Osteocyte (in vitro differentiated cells): ENCODE measurements around the gene FOXL3. TPM values are rescaled to one million over a fixed set of nuclear protein-coding genes. Genes with fewer than 3 reads are reported as not detected.

Experiments
- DNase-seq: peaks from one replicate; pipeline ENCODE4 v3.0.0; 2021; ENCODE audit warnings: mixed read lengths; ENCODE audit not compliant: unreplicated experiment; ENCODE audit errors: extremely low spot score
- H3K27ac Mint-ChIP-seq: one replicate; pipeline ENCODE4 v1.8.0; 2021; ENCODE audit warnings: mild to moderate bottlenecking, mixed read lengths; ENCODE audit not compliant: unreplicated experiment
- H3K27me3 Mint-ChIP-seq: one replicate; pipeline ENCODE4 v1.8.0; 2021; ENCODE audit warnings: mixed read lengths; ENCODE audit not compliant: unreplicated experiment
- H3K36me3 Mint-ChIP-seq: one replicate; pipeline ENCODE4 v1.8.0; 2021; ENCODE audit warnings: mixed read lengths; ENCODE audit not compliant: unreplicated experiment
- H3K4me1 Mint-ChIP-seq: one replicate; pipeline ENCODE4 v1.8.0; 2021; ENCODE audit warnings: mixed read lengths; ENCODE audit not compliant: unreplicated experiment
- H3K4me3 Mint-ChIP-seq: one replicate; pipeline ENCODE4 v1.8.0; 2021; ENCODE audit warnings: mild to moderate bottlenecking, moderate library complexity, mixed read lengths; ENCODE audit not compliant: unreplicated experiment
- H3K9me3 Mint-ChIP-seq: one replicate; pipeline ENCODE4 v1.8.0; 2021; ENCODE audit warnings: mixed read lengths; ENCODE audit not compliant: unreplicated experiment
- CTCF ChIP-seq: fragments of 200-600 bp; sonication (generic); IDR thresholded peaks from 2 replicates; pipeline ENCODE4 v1.5.0; 2021; ENCODE audit warnings: antibody characterized with exemption, mild to moderate bottlenecking, moderate library complexity
- total RNA-seq: library from RNA; stranded (reverse); gene quantifications from 2 replicates; pipeline ENCODE4 v1.2.1, GENCODE V29; 2021

Gene FOXL3
- total RNA-seq, 1 donor from 2014 or later: not detected

- Mint-ChIP-seq H3K4me3 (no peak overlapping the region), H3K9me3 (no peaks in the 10 kb centered on the region), H3K4me1 (peaks cover 1% of the 10 kb centered on the region), H3K27ac (no peak overlapping the region), H3K36me3 (peaks cover 43% of the 10 kb centered on the region), H3K27me3 (no peaks in the 10 kb centered on the region)
- TF ChIP-seq CTCF: no peak
- DNase-seq: no peak
Measured at GRCh38 chr7:249989-250388, 40.0 kb upstream of the FOXL3 start.

GRCh38 chr7:250523-250922 is 39.4 kb upstream of the FOXL3 start:
- no peak for DNase-seq
- no peak overlapping the region for H3K4me3 Mint-ChIP-seq
- TF ChIP-seq CTCF: no peak
- peaks cover 1% of the 10 kb centered on the region for H3K4me1 Mint-ChIP-seq
- no peaks in the 10 kb centered on the region for H3K27me3 Mint-ChIP-seq
- peaks cover 49% of the 10 kb centered on the region for H3K36me3 Mint-ChIP-seq
- H3K9me3 Mint-ChIP-seq: no peaks in the 10 kb centered on the region
- H3K27ac Mint-ChIP-seq: no peak overlapping the region

DNA sequence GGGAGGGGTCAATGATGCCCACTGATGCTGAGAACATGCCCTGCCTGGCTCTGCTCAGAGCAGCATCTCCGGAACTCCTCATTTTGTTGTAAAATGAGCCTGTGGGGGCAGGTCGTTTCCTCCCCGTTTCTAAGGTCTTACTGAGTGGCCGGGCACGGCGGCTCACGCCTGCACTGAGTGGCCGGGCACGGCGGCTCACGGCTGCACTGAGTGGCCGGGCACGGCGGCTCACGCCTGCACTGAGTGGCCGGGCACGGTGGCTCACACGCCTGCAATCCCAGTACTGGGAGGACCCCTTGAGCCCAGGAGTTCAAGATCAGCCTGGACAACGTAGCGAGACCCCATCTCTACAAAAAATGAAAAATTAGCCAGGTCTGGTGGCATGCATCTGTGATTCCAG is 39.0 kb upstream of the FOXL3 start:
- Mint-ChIP-seq H3K4me3 (no peak overlapping the region), H3K27me3 (no peaks in the 10 kb centered on the region), H3K9me3 (no peaks in the 10 kb centered on the region), H3K36me3 (peaks cover 51% of the 10 kb centered on the region), H3K4me1 (peaks cover 1% of the 10 kb centered on the region), H3K27ac (no peak overlapping the region)
- no peak for DNase-seq
- TF ChIP-seq CTCF: no peak

DNA sequence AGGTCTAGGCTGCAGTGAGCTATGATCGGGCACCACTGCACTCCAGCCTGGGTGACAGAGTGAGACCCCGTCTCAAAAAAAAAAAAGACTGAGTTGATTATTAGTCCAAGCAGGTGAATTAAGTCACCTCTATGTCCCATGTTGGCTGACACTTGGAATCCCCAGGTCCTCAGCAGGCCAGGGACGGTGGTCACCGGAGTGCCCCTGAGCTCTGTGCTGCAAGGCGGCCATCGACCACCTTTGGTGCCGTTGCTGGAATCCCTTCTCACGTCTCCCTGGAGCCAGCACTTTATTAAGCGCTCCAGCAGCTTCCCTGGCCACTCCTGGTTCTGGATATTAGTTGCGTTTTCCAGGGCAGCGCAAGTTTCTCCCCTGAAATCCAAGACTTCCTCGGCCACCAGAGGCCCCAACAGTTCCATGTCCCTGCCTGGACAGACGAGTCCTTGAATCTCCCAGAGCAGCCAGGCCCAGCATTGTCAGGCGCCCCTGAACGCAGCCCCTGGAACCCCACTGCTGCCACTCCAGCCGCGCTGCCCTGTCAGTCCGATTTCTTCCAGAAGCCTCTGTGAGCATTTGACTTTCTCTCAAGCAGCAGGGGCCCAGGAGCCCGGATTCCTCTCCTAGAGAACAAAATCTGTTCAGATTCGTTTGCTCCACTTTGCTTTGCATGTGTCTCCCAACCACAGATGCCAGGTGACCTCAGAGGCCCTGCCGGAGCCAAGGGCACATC is 38.4 kb upstream of the FOXL3 start:
- Mint-ChIP-seq H3K36me3 (peaks cover 48% of the 10 kb centered on the region), H3K4me1 (peaks cover 1% of the 10 kb centered on the region), H3K27me3 (no peaks in the 10 kb centered on the region), H3K4me3 (no peak overlapping the region), H3K27ac (no peak overlapping the region), H3K9me3 (no peaks in the 10 kb centered on the region)
- DNase-seq: no peak
- no peak for TF ChIP-seq CTCF

DNA sequence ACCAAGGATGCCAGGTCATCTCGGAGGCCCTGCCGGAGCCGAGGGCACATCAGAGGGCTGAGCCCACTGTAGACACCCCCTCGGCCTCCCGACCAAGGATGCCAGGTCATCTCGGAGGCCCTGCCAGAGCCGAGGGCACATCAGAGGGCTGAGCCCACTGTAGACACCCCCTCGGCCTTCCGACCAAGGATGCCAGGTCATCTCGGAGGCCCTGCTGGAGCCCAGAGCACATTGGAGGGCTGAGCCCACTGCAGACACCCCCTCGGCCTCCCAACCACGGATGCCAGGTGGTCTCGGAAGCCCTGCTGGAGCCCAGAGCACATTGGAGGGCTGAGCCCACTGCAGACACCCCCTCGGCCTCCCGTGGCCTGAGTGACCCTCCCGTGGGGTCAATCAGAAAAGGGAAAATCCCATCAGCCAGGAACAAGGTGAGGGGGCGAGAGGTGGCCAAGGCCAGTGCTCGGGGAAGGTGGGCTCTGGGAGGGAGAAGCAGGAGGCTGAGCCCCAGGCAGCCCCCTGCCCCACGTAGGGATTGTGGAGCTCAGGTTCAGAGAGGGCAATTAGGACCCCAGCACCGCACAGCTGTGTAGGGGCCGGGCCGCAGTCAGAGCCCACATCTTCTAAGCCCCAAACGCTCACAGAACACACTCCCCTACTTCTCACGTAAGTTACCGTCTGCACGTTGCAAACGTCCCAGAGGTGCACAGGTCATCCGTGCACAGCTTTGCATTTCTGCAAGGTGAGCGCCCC is 37.6 kb upstream of the FOXL3 start:
- H3K27ac Mint-ChIP-seq: no peak overlapping the region
- DNase-seq: no peak
- TF ChIP-seq CTCF: no peak
- H3K4me3 Mint-ChIP-seq: no peak overlapping the region
- peaks cover 49% of the 10 kb centered on the region for H3K36me3 Mint-ChIP-seq
- H3K4me1 Mint-ChIP-seq: peaks cover 1% of the 10 kb centered on the region
- H3K9me3 Mint-ChIP-seq: no peaks in the 10 kb centered on the region
- H3K27me3 Mint-ChIP-seq: no peaks in the 10 kb centered on the region
